IMR-90 (cell line): ENCODE data around the gene BICD1. TPM values are rescaled to one million over a fixed set of nuclear protein-coding genes. Genes with fewer than 3 reads are reported as not detected.

Experiments
- ATAC-seq: fragments of 200-7000 bp; cut with Tn5 transposase; 2 replicates; pipeline ENCODE4 v1.9.1; 2020; ENCODE audit warnings: low read depth, mild to moderate bottlenecking, moderate library complexity
- BruUV-seq: library from RNA; stranded (reverse); fragments of 400-500 nt; replicated peaks from 2 replicates; lab custom pipeline; 2021; lab: Mats Ljungman, UMichigan
- CTCF ChIA-PET: fragments of 300-600 bp; formaldehyde crosslinking; extraction: SDS; loops from one replicate; lab custom pipeline; 2021; ENCODE audit warnings: antibody characterized with exemption; lab: Yijun Ruan, JAX
- POLR2A ChIA-PET: fragments of 300-600 bp; sonication (Branson Sonifier 250); formaldehyde crosslinking; loops from one replicate; lab custom pipeline; 2022; ENCODE audit warnings: antibody characterized with exemption; ENCODE audit not compliant: unreplicated experiment; lab: Charles Lee
- DNase-seq: peaks from one replicate; pipeline ENCODE4 v3.0.0; 2013
- H2AFZ ChIP-seq: replicated peaks from 2 replicates; pipeline ENCODE3; 2013; ENCODE audit warnings: low read length, mild to moderate bottlenecking; ENCODE audit not compliant: poor library complexity
- H2AK5ac ChIP-seq: 2 replicates; pipeline ENCODE4 v1.6.1; 2013; ENCODE audit warnings: low read depth, low read length, inconsistent platforms
- H2AK9ac ChIP-seq: replicated peaks from 2 replicates; pipeline ENCODE3; 2013; ENCODE audit warnings: mild to moderate bottlenecking, low read depth, low read length, moderate library complexity; ENCODE audit not compliant: poor library complexity
- H2BK120ac ChIP-seq: 2 replicates; pipeline ENCODE4 v1.6.1; 2013; ENCODE audit warnings: low read depth, low read length, inconsistent platforms
- H2BK15ac ChIP-seq: 3 replicates; pipeline ENCODE4 v1.6.1; 2013; ENCODE audit warnings: low read depth, low read length, inconsistent platforms
- H2BK20ac ChIP-seq: 2 replicates; pipeline ENCODE4 v1.6.1; 2013; ENCODE audit warnings: low read depth, mild to moderate bottlenecking, inconsistent platforms, low read length, moderate library complexity
- H2BK5ac ChIP-seq: 2 replicates; pipeline ENCODE4 v1.6.1; 2013; ENCODE audit warnings: mild to moderate bottlenecking, low read depth, low read length, inconsistent platforms; ENCODE audit not compliant: poor library complexity, severe bottlenecking
- H3K14ac ChIP-seq: replicated peaks from 2 replicates; pipeline ENCODE4 v1.6.1; 2013; ENCODE audit warnings: low read depth, low read length, inconsistent platforms
- H3K18ac ChIP-seq: 2 replicates; pipeline ENCODE4 v1.6.1; 2013; ENCODE audit warnings: low read depth, low read length, control low read depth
- H3K23ac ChIP-seq: 2 replicates; pipeline ENCODE4 v1.6.1; 2013; ENCODE audit warnings: low read depth, low read length, inconsistent platforms
- H3K27ac ChIP-seq: 2 replicates; pipeline ENCODE4 v1.5.1; 2013; ENCODE audit warnings: mild to moderate bottlenecking, control low read depth, low read length; ENCODE audit not compliant: insufficient read depth
- H3K27me3 ChIP-seq: 2 replicates; pipeline ENCODE4 v1.6.1; 2013; ENCODE audit warnings: low read length; ENCODE audit not compliant: control insufficient read depth, insufficient read depth
- H3K36me3 ChIP-seq: 2 replicates; pipeline ENCODE4 v1.6.1; 2013; ENCODE audit warnings: low read length, mixed read lengths; ENCODE audit not compliant: control insufficient read depth, insufficient read depth
- H3K4ac ChIP-seq: 2 replicates; pipeline ENCODE4 v1.6.1; 2013; ENCODE audit warnings: low read depth, low read length, inconsistent platforms
- H3K4me1 ChIP-seq: 2 replicates; pipeline ENCODE4 v1.6.1; 2013; ENCODE audit warnings: low read length, mixed read lengths; ENCODE audit not compliant: control insufficient read depth, insufficient read depth
- H3K4me2 ChIP-seq: 2 replicates; pipeline ENCODE4 v1.6.1; 2013; ENCODE audit warnings: low read depth, mild to moderate bottlenecking, control low read depth, low read length, moderate library complexity
- H3K4me3 ChIP-seq: 2 replicates; pipeline ENCODE4 v1.5.1; 2013; ENCODE audit warnings: low read depth, mild to moderate bottlenecking, control low read depth, low read length, moderate library complexity; ENCODE audit not compliant: insufficient read depth
- H3K56ac ChIP-seq: 2 replicates; pipeline ENCODE4 v1.6.1; 2013; ENCODE audit warnings: low read length, inconsistent platforms; ENCODE audit not compliant: insufficient read depth; ENCODE audit errors: extremely low read depth
- H3K79me1 ChIP-seq, 2 experiments: 2 replicates each; pipeline ENCODE4 v1.6.1; 2013; ENCODE audit warnings: low read length in 2 of 2, inconsistent platforms in 1 of 2, low read depth in 1 of 2
- H3K9ac ChIP-seq: 2 replicates; pipeline ENCODE4 v1.6.1; 2013; ENCODE audit warnings: low read depth, low read length, control low read depth
- H3K9me1 ChIP-seq: 2 replicates; pipeline ENCODE4 v1.6.1; 2013; ENCODE audit warnings: low read length, inconsistent platforms; ENCODE audit not compliant: insufficient read depth
- H3K9me3 ChIP-seq: 2 replicates; pipeline ENCODE4 v1.6.1; 2013; ENCODE audit warnings: low read length; ENCODE audit not compliant: control insufficient read depth, insufficient read depth
- H4K20me1 ChIP-seq: 2 replicates; pipeline ENCODE4 v1.6.1; 2013; ENCODE audit warnings: low read length, inconsistent platforms; ENCODE audit not compliant: insufficient read depth
- H4K5ac ChIP-seq: 2 replicates; pipeline ENCODE4 v1.6.1; 2013; ENCODE audit warnings: mild to moderate bottlenecking, low read depth, low read length, control low read depth
- H4K8ac ChIP-seq, 2 experiments: 2 replicates each; pipeline ENCODE4 v1.6.1; 2013; ENCODE audit warnings: low read depth in 2 of 2, low read length in 2 of 2, control low read depth in 1 of 2, inconsistent platforms in 1 of 2
- H4K91ac ChIP-seq: 2 replicates; pipeline ENCODE4 v1.6.1; 2013; ENCODE audit warnings: low read depth, low read length, inconsistent platforms; ENCODE audit not compliant: insufficient read depth
- CEBPB ChIP-seq: IDR thresholded peaks from 2 replicates; pipeline ENCODE4 v1.6.1; 2012; ENCODE audit warnings: low read depth, low read length, improper control_type of control experiment
- CHD1 ChIP-seq: IDR thresholded peaks from 2 replicates; pipeline ENCODE4 v1.6.1; 2012; ENCODE audit warnings: low read depth, low read length, improper control_type of control experiment
- ELK1 ChIP-seq: fragments of 150-350 bp; IDR thresholded peaks from 2 replicates; pipeline ENCODE4 v1.6.1; 2016; ENCODE audit warnings: low read depth, mild to moderate bottlenecking, low read length, moderate library complexity, borderline replicate concordance
- FOS ChIP-seq: fragments of 150-350 bp; IDR thresholded peaks from 2 replicates; pipeline ENCODE4 v1.6.1; 2016; ENCODE audit warnings: low read depth, low read length
- MAFK ChIP-seq: IDR thresholded peaks from 2 replicates; pipeline ENCODE4 v1.6.1; 2012; ENCODE audit warnings: low read depth, low read length, improper control_type of control experiment
- MAZ ChIP-seq: IDR thresholded peaks from 2 replicates; pipeline ENCODE4 v1.6.1; 2012; ENCODE audit warnings: low read depth, mild to moderate bottlenecking, low read length, improper control_type of control experiment, moderate library complexity, borderline replicate concordance
- MXI1 ChIP-seq: IDR thresholded peaks from 2 replicates; pipeline ENCODE4 v1.6.1; 2012; ENCODE audit warnings: low read depth, mild to moderate bottlenecking, low read length, moderate library complexity, borderline replicate concordance
- NFE2L2 ChIP-seq: fragments of 150-350 bp; IDR thresholded peaks from 2 replicates; pipeline ENCODE4 v1.6.1; 2016; ENCODE audit warnings: low read depth, mild to moderate bottlenecking, low read length
- POLR2A ChIP-seq: IDR thresholded peaks from 2 replicates; pipeline ENCODE4 v1.6.1; 2012; ENCODE audit warnings: mild to moderate bottlenecking, low read depth, low read length
- RAD21 ChIP-seq: IDR thresholded peaks from 2 replicates; pipeline ENCODE4 v1.6.1; 2012; ENCODE audit warnings: low read length, improper control_type of control experiment
- RCOR1 ChIP-seq: IDR thresholded peaks from 2 replicates; pipeline ENCODE4 v1.6.1; 2012; ENCODE audit warnings: mild to moderate bottlenecking, low read length, improper control_type of control experiment; ENCODE audit not compliant: insufficient replicate concordance
- RFX5 ChIP-seq: IDR thresholded peaks from 2 replicates; pipeline ENCODE4 v1.8.0; 2012; ENCODE audit warnings: low read depth, mild to moderate bottlenecking, low read length, moderate library complexity
- SMC3 ChIP-seq: fragments of 150-350 bp; IDR thresholded peaks from 2 replicates; pipeline ENCODE4 v1.6.1; 2016; ENCODE audit warnings: low read depth, mild to moderate bottlenecking, antibody characterized with exemption, low read length, moderate library complexity
- USF2 ChIP-seq: fragments of 150-350 bp; IDR thresholded peaks from 2 replicates; pipeline ENCODE4 v1.6.1; 2017; ENCODE audit warnings: mild to moderate bottlenecking, antibody characterized with exemption, low read length, low read depth
- WGBS, 2 experiments: methylation state at CpG; one replicate each; pipeline versions ENCODE4 v1.1.5 to v1.1.7; 2013; ENCODE audit warnings: missing lambda C conversion rate in 2 of 2; ENCODE audit not compliant: insufficient read length in 1 of 2; ENCODE audit errors: extremely low coverage in 2 of 2; 5-methylcytosine and 5-hydroxymethylcytosine counted together
- dilution Hi-C: fragments of 300-500 bp; cut with HindIII; formaldehyde crosslinking; loops from one replicate; pipeline ENCODE4 v1.14.3; 2018; ENCODE audit warnings: low sequenced_read_pairs; ENCODE audit not compliant: unreplicated experiment
- in situ Hi-C: fragments of 300-500 bp; cut with MboI; formaldehyde crosslinking; loops from 3 replicates; pipeline ENCODE4 v1.14.3; 2019; ENCODE audit warnings: low sequenced_read_pairs, inconsistent platforms, mixed read lengths
- intact Hi-C: fragments of 100-400 bp; cut with micrococcal nuclease; formaldehyde crosslinking; loops from 2 replicates; pipeline ENCODE4 v1.10.0; 2022
- polyA plus RNA-seq, 3 experiments: library from polyadenylated mRNA; depleted of rRNA; stranded (reverse); fragments of >200 nt; gene quantifications; 2 replicates each; pipeline ENCODE4 v1.2.3, GENCODE V29; 2012; ENCODE audit warnings: low replicate concordance in 1 of 3
- total RNA-seq: library from RNA; depleted of rRNA; stranded (reverse); fragments of >200 nt; gene quantifications from 2 replicates; pipeline ENCODE4 v1.2.3, GENCODE V29; 2012

Gene BICD1
- total and polyA plus RNA-seq, 2 of the 4 experiments (the other 2 are of a cell fraction): 17.2 to 21.8 TPM

GRCh38 chr12:32257695-32258496 lies 151.2 kb downstream of the BICD1 start (continued):
- TF ChIP-seq NFE2L2: no peak

GRCh38 chr12:32260696-32261095 lies 154.0 kb downstream of the BICD1 start:
- no peak overlapping the region for H2BK15ac ChIP-seq
- no peaks in the 10 kb centered on the region; the same call in 1 of the 2 replicates for H3K9me1 ChIP-seq
- H3K79me1 ChIP-seq: peaks cover 26 to 34% of the 10 kb centered on the region in 2 experiments
- H3K9ac ChIP-seq: no peak overlapping the region
- no peak overlapping the region for H3K23ac ChIP-seq
- H3K4me3 ChIP-seq: no peak overlapping the region
- CTCF ChIA-PET: no interaction called here
- H3K9me3 ChIP-seq: no peaks in the 10 kb centered on the region
- in situ Hi-C loops (no loop called here), dilution Hi-C loops (no loop called here), intact Hi-C loops (no loop called here)
- H2AK9ac ChIP-seq: no peak overlapping the region
- ATAC-seq (no peak), DNase-seq (no peak)
- H4K20me1 ChIP-seq: 0 out of 2 replicates have a peak, but pooled peaks cover 6% of the 10 kb centered on the region
- H2BK5ac ChIP-seq: no peak overlapping the region
- H4K91ac ChIP-seq: no peak overlapping the region
- H4K8ac ChIP-seq: no peak overlapping the region
- H3K27ac ChIP-seq: no peak overlapping the region
- H2BK120ac ChIP-seq: no peak overlapping the region
- H3K4ac ChIP-seq: no peak overlapping the region
- no peak overlapping the region for H3K56ac ChIP-seq
- H3K4me1 ChIP-seq: peaks cover 2% of the 10 kb centered on the region; the same call in 1 of the 2 replicates
- no peak overlapping the region for H3K18ac ChIP-seq
- POLR2A ChIA-PET: no interaction called here
- peaks cover 4% of the 10 kb centered on the region for H3K36me3 ChIP-seq
- no peak overlapping the region for H2AK5ac ChIP-seq
- H2AFZ ChIP-seq: no peak overlapping the region
- no peak overlapping the region for H4K5ac ChIP-seq
- H3K14ac ChIP-seq: no peak overlapping the region
- H2BK20ac ChIP-seq: no peak overlapping the region
- H3K27me3 ChIP-seq: no peaks in the 10 kb centered on the region
- H3K4me2 ChIP-seq: no peak overlapping the region
- no TSS peak for BruUV-seq
- 60% methylated on average over 1 of the region's 3 CpGs; no CpG with 5 or more reads in 1 of the 2 experiments for WGBS, 2 experiments
- TF ChIP-seq CEBPB: no peak
- no peak for TF ChIP-seq NFE2L2
- TF ChIP-seq ELK1: no peak
- TF ChIP-seq RCOR1: no peak
- no peak for TF ChIP-seq MXI1
- no peak for TF ChIP-seq RAD21
- TF ChIP-seq MAFK: no peak
- TF ChIP-seq SMC3: no peak
- no peak for TF ChIP-seq MAZ
- TF ChIP-seq CHD1: no peak
- no peak for TF ChIP-seq RFX5
- TF ChIP-seq FOS: no peak
- TF ChIP-seq USF2: no peak
- no peak for TF ChIP-seq POLR2A
